NCI-H526 (cell line): ENCODE measurements around the gene FTHL17.

Experiments used
- DNase-seq, 2 experiments: peaks; one replicate each; lab custom pipeline; 2025; lab: John Stamatoyannopoulos, UW

Gene FTHL17

DNA sequence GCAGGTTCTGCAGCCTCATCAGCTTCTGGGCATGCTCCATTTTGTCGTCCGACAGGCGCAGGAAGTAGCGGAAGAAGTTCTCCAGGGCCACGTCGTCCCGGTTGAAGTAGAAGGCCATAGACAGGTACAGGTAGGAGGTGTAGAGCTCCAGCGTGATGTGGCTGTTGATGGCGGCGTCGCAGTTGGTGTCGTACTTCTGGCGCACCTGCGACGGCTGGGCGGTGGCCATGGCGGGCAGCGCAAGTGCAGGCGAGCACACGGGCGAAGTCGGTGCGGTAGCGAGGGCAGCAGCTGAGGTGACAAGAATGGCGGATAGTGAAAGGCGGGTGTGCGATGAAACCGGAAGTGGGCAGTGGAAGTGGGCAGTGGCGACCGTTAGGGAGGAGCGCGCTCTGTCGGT, at the start of gene FTHL17:
TSS of gene FTHL17 (minus strand) at position 317 of the 400 bp plus-strand sequence. CDS start at position 229, 88 bp downstream.
- no peak for DNase-seq

- DNase-seq, result no peak
Observed at GRCh38 chrX:31117266-31117665, 45.4 kb upstream of the FTHL17 start.

- DNase-seq, result no peak
Observed at GRCh38 chrX:31115398-31115797, 43.6 kb upstream of the FTHL17 start.

DNA sequence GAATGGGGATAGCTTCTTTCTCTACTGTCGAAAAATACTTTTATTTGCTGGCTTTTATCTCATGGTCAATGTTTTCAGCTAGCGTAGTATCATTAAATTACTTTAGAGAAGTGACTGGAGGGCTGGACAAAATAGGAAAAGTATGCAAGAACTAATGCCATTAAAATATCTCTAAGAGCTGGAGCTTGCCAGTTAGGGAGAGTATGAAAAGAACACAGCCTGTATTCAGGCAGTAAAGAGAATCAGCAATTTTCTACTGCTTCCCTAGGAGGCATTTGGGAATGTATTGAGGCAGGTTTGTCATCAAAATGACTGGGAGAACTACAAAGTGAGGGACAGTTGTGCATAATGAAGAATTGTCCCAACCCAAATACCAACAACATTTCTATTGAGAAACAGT, 43.0 kb upstream of the FTHL17 start:
- DNase-seq, result no peak

DNA sequence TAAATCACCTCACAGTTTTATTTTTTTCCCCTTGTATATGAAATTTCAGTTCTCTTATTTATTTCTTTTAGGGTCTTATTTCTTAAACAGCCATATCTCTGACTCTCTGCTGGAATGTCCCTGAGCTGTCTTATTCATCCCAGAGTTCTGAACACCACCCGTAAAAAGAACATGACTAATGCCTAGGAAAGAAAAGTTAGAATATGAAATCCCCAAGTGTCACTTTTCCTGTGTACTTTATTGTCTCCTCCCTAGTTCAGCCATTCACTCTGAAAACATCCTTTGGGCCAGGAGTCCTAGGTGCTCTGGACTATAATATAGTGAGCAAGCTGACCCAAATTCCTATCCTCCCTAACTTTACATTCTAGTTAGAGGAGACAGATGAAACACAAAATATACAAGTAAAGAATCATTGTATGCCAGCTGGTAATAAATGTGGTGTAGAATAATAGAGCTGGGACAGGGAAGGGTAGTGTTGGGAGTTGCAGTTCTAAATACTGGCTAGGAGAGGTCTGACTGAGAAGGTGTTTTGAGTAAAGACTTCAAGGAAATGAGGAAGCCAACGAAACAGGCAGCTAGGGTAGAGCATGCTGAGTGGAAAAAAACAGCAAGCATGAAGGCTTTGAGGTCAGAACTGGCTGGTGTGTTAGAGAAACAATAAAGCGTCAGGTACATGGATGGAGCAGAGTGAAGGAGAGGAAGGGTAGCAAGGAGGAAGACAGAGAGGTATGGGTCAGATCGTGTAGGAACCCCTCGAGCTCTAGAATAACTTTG, 40.6 kb upstream of the FTHL17 start:
- no peak for DNase-seq

GRCh38 chrX:31110657-31111056, 38.8 kb upstream of the FTHL17 start:
- no peak for DNase-seq

GRCh38 chrX:31099536-31100090, 27.8 kb upstream of the FTHL17 start:
- DNase-seq, result no peak

- no peak for DNase-seq
Observed at GRCh38 chrX:31098079-31098478, 26.2 kb upstream of the FTHL17 start.

DNA sequence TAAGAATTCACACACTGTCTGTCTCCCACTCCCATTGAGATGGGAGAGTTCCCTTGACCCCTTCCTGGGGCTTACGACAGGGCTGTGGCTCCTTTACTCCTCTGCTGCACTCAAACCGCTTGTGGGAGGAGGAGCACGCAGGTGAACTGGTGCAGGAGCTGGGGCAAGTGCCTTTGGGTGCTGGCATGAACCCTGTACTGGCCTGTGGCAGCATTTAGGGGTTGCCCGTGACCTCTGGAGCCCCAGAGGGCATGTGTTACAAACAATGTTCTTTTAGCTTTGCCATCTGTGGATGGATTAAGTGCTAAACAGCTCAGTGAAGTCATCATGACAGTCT, 21.8 kb upstream of the FTHL17 start:
- no peak for DNase-seq

GRCh38 chrX:31092970-31093638, 21.3 kb upstream of the FTHL17 start:
- DNase-seq, result no peak

- no peak for DNase-seq
Observed at GRCh38 chrX:31092476-31092875, 20.6 kb upstream of the FTHL17 start.

DNA sequence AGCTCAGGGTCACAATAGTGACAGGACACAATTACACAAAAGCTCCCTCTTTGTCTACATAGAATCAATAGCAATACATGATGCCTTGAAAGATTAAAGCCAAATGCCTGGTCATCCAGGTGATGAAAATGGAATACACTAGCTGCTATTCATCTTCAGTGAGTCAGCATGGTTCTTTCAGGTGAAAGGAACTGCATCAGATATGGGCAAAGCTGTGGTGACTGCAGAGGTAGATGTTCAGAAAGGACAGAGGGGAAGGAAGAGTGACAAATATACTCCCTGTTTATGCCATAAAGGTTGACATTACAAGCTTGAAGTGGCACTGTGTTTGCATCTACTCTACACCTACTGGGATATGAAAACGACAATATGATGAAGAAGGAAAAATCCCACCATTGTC, 20.0 kb upstream of the FTHL17 start:
- DNase-seq, result no peak

GRCh38 chrX:31074522-31074921, 2.7 kb upstream of the FTHL17 start:
- no peak for DNase-seq

GRCh38 chrX:31071262-31071661, 579 bp downstream of the FTHL17 start:
- DNase-seq, result no peak

GRCh38 chrX:31070057-31070468, 1.8 kb downstream of the FTHL17 start:
- DNase-seq, result no peak

GRCh38 chrX:31063114-31063513, 8.7 kb downstream of the FTHL17 start:
- no peak for DNase-seq

GRCh38 chrX:31061091-31061490, 10.8 kb downstream of the FTHL17 start:
- no peak for DNase-seq

GRCh38 chrX:31060016-31060415, 11.8 kb downstream of the FTHL17 start:
- no peak for DNase-seq

DNA sequence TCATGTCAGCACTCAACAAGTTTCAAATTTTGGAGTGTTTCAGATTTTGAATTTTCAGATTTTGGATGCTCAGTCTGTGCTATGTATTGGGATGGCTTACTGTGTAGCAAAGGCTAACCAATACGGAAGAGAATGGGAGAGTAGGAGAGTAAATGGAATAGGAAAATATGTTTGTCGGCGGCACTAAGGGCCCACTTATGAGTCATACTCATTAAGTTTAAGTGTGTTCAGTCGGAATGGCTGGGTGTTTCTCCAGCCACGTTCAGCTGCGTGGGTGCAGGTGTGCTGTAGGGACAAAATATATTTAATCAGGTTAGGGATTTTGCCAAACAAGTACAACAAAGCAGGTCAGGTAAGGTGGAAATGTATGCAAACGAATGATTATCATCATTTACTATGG, 13.6 kb downstream of the FTHL17 start:
- DNase-seq, result no peak

DNA sequence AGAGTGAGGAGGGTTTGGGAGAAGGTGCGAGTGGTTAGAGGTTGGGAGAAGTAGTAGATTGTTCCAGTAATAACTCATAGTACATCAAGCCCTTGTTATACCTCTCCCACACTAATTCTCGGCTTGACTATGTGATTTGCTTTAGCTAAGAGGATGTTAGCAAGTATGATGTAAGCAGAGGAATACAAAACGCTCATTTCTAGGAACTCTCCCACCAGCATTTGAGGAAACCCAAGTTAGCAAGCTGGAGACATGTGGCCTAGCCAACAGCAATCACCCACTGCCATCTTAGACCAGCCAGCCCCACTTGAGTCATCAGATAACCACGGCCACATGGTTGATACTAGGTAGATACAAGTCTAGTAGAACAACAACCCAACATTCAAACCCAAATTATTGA, 14.2 kb downstream of the FTHL17 start:
- DNase-seq, result no peak

DNA sequence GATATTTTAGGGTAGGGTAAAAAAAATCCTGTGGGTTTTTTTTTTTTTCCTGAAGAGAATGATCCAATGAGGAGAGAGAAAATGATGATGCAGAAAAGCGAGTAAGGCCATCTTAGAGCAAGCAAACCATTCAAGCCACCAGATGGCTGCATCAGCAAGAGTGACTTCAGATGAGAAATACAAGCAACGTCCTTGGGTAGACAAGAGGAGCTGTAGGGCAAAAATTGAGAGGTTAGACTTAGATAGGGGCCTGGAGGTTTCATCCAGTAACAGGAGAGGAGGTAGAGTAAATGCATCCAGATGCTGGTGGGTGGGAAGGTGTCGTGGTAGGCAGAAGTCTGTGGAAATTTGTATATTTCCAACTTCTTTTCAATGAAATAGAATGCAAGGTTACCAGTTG, 14.6 kb downstream of the FTHL17 start:
- DNase-seq, result no peak

DNA sequence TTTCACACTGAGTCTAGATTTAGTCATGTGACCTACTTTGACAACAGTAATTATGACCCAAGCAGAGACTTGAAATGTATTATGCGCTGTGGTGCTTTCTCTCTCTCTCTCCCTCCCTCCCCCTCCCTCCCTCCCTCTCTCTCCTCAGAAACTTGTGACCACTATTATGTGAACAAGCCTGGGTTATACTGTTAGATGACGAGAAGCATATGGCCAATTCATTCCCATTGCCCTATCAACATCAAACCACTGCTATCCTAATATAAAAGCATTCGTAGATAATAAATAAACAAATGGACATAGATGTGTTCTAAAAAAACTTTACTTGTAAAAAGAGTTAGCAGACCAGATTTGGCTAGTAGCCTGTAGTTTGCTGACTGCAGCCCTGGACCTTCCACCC, 18.2 kb downstream of the FTHL17 start:
- DNase-seq, result no peak

DNA sequence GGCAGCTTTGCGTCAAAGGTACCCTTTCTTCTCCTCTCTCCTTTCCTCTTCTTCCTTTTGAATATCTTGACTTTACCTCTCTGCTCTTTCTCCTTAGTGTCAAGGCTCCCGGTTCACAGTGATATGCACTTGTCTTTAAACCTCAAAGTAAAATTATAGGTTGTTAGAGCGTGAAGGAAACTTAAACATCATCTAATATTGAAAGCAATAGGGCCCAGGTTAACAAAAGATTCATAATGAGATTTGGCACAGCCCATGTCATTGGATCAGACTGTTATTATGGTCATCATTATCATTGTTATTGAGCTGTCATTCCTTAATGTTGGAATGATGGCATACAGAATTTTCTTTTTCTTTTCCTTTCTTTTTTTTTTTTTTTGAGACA, 32.5 kb downstream of the FTHL17 start:
- DNase-seq, result no peak
